ENCODE measurements around the gene RNF112.

RNF112 gene

GRCh38 chr17:19376811-19377210 is 34.2 kb upstream of the RNF112 start:
- no peak for DNase-seq

GRCh38 chr17:19377602-19378415 is 33.2 kb upstream of the RNF112 start:
- DNase-seq = peak; percentile 98

GRCh38 chr17:19378416-19379360 is 32.3 kb upstream of the RNF112 start, which contains the start of gene MAPK7:
Gene MAPK7, plus strand, starts transcription at chr17:19378498. Its CDS starts 403 bp downstream, at chr17:19378901.
- DNase-seq = peak in 1 of 2 donors; percentile 39

DNA sequence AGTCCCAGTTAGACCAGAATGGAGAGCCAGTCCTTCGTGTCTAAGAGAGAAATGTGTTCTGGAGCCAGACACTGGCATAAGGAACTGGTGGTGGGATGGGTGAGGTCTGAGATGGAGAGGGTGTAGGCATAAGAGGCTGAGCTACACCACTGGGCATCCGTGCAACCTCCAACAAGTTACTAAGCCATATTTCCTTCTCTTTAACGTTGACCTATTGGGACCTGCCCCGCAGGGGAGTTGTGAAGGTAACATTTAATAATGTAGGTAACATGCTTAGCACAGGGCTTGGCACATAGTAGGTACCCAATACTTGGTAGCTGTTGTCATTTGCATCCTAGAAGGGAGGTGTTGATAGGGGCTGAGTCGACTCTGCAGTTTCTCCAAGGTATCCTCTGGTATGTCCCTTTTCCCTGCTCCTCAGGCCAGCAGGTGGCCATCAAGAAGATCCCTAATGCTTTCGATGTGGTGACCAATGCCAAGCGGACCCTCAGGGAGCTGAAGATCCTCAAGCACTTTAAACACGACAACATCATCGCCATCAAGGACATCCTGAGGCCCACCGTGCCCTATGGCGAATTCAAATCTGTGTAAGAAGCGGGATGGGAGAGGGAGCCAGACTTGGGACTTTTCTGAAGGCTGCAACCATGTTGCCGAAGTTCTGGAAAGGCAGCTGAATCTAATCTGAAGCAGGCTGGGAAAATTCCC is 31.5 kb upstream of the RNF112 start:
- no peak for DNase-seq

DNA sequence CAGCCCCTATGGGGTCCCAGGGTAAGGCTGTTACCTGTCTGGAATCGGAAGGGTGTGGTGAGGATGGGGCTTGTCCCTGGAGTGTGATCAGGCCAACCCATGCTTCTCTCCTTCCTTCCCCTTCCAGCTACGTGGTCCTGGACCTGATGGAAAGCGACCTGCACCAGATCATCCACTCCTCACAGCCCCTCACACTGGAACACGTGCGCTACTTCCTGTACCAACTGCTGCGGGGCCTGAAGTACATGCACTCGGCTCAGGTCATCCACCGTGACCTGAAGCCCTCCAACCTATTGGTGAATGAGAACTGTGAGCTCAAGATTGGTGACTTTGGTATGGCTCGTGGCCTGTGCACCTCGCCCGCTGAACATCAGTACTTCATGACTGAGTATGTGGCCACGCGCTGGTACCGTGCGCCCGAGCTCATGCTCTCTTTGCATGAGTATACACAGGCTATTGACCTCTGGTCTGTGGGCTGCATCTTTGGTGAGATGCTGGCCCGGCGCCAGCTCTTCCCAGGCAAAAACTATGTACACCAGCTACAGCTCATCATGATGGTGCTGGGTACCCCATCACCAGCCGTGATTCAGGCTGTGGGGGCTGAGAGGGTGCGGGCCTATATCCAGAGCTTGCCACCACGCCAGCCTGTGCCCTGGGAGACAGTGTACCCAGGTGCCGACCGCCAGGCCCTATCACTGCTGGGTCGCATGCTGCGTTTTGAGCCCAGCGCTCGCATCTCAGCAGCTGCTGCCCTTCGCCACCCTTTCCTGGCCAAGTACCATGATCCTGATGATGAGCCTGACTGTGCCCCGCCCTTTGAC is 30.3 kb upstream of the RNF112 start:
- no peak for DNase-seq

- no peak for DNase-seq
Observed at GRCh38 chr17:19381361-19381740, 29.7 kb upstream of the RNF112 start.

DNA sequence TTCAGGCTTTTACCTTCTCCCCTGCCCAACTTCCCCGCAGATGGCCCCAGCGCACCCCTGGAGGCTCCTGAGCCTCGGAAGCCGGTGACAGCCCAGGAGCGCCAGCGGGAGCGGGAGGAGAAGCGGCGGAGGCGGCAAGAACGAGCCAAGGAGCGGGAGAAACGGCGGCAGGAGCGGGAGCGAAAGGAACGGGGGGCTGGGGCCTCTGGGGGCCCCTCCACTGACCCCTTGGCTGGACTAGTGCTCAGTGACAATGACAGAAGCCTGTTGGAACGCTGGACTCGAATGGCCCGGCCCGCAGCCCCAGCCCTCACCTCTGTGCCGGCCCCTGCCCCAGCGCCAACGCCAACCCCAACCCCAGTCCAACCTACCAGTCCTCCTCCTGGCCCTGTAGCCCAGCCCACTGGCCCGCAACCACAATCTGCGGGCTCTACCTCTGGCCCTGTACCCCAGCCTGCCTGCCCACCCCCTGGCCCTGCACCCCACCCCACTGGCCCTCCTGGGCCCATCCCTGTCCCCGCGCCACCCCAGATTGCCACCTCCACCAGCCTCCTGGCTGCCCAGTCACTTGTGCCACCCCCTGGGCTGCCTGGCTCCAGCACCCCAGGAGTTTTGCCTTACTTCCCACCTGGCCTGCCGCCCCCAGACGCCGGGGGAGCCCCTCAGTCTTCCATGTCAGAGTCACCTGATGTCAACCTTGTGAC is 29.1 kb upstream of the RNF112 start:
- no peak for DNase-seq

DNA sequence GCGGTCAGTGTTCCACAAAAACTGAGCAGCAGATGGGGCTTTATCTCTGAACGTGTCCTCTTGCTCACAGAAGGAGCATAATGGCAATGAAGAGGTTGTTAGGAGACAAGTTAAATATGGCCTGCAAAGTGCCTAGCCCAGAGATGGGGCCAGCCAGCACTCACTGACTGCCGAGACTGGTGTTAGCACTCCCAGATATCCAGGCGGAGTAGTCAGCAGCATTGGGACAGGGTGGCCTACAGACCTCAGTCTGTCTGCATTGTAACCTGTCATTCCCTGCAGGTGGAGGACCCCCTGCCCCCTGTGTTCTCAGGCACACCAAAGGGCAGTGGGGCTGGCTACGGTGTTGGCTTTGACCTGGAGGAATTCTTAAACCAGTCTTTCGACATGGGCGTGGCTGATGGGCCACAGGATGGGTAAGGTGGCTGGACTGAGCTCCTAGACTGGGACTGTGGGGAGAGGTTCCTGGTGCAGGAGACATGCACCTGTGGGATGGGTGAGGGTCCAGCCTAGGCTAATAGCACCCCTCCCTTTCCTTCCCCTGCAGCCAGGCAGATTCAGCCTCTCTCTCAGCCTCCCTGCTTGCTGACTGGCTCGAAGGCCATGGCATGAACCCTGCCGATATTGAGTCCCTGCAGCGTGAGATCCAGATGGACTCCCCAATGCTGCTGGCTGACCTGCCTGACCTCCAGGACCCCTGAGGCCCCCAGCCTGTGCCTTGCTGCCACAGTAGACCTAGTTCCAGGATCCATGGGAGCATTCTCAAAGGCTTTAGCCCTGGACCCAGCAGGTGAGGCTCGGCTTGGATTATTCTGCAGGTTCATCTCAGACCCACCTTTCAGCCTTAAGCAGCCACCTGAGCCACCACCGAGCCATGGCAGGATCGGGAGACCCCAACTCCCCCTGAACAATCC is 28.2 kb upstream of the RNF112 start:
- DNase-seq = no peak

GRCh38 chr17:19383681-19384470 is 27.2 kb upstream of the RNF112 start:
- DNase-seq = no peak

DNA sequence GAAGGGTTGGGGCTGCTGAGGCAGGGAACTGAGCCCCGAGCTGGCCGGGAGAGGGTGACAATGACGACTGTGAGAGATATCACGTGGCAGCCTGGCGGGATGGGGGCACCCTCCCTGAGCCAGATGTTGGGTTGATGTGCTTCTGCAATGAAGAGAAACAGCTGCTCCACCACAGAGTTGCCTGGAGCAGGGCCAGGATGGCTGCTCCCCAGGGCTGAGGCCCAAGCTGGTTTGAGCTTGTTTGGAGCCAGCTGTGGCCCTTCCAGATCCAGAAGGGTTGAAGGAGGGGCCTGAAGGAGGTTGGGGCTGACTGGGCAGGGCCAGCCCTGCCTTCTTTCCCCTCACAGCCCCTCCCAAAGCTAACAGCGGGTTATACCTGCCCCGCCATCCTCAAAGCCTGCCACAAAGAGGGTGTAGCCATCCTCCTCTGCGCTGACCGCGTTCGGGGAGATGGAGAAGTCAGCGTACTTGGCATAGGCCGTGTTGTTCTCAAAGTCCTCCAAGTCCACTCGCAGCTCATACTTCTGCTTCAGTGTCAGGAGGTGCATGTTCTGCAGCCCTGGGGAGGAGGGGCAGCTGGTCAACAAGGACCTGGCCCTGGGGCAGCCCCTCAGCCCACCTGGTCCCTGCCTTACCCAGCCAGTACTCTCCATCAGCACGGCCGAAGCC is 26.2 kb upstream of the RNF112 start:
- DNase-seq = no peak

DNA sequence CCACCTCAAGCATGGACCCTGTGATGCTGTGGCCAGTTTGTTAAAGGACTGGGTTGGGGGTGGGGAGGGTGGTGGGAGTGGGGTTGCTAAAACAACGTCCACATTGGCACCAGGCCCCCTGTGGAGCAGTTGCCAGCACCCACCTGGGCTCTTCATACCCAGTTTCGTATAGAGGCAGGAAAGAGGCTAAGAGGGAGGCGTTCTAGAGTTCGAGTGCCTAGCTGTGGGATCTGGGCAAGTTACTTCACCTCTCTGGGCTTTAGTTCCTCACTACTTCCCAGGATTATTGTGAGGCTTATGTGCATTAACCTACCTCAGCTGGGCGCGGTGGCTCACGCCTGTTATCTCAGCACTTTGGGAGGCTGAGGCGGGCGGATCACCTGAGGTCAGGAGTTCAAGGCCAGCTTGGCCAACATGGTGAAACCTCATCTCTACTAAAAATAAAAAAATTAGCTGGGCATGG is 25.5 kb upstream of the RNF112 start:
- no peak for DNase-seq

DNA sequence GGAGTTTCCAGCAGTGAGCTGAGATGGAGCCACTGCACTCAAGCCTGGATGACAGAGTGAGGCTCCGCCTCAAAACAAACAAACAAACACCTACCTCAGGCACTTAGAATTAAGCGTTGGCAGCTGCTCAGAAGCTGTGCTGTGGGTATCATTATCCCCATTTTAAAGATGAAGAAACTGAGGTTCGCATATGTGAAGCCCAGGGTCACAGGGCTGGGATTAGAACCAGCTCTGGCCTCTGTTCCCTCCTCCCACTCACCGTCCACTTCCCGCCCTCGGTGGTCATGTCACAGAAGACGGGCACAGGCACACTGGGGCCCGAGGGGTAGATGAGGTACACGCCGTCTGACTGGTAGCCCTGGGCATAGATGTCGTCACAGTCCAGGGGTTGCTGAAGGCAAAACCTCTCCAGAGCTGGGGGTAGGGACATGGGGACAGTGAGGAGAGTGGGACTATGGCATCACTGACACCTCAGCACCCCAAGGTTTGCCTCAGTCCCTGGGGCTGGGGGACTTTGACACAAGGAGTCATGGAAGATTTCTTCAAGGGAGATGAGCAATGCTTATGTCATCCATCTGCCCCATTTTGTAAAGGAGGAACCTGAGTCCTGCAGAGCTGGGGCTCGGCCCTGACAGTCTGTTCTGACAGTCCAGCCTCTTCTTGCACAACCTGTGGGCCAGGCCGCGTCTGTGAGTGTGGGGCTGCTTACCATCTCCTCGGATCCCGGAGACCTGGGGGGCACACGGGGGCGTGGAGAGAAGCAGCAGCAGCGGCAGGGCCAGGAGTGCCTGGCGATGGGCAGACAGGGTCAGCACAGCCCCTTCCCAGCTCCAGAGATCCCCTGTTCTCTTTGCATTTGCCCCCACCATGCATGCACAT is 24.7 kb upstream of the RNF112 start:
- DNase-seq = peak; percentile 94 to 99

- DNase-seq = no peak
Observed at GRCh38 chr17:19386974-19387920, 23.8 kb upstream of the RNF112 start, which contains the start of gene MFAP4. Gene MFAP4, minus strand, starts transcription at chr17:19387190. Its CDS starts 35 bp downstream, at chr17:19387155.

GRCh38 chr17:19387921-19388521 is 23.0 kb upstream of the RNF112 start:
- DNase-seq = no peak

DNA sequence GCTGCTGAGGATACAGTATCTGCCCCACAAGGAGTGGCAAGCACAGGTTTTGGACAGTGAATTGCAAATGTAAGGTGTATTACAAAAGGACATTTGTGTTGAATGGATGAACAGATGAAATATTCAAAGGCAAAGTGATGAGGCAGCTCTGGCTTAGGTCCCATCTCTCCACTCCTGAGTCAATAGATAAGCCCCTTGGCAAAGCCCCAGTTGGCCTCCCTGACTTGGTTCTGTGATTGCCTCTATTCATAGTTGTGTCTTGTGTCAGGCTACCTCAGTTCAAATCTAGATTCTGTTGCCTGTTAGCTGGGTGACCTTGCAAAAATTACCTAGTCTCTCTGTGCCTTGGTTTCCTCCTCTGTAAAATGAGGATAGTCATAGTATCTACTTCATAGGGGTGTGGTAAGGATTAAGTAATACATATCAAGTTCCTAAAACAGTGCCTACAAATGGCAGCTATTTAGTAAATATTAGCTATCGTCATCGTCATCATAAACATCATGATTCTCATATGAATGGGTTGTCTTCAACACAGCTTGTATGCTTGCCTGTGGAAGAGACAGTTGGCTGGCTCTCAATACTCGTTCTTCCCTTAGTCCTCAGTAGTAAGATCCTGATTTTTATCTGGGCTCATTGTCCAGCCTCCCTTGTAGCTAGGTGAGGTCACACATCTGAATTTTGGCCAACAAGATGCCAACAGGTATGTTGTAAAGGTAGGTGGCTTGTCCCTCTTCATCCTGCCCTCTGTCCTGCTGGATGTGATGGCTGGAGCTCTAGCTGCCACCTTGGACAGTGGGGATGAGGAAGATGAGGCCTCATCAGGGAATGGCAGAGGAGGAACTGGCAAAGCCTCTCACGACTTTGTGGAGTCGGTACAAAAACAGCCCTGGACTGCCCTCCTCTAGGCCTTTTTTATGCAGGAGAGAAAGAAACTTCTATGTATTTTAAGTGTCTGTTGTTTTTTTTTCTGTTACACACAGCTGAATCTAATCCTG is 21.9 kb upstream of the RNF112 start:
- DNase-seq = peak; percentile 41 to 54

All from inflammatory macrophage treated with lipopolysaccharide for 1 hour (primary cell).